WI38 (cell line): ENCODE measurements around the gene PDHA1.

ENCODE experiments used
- H3K4me3 ChIP-seq: 2 replicates; pipeline ENCODE4 v1.5.1; 2011; ENCODE audit warnings: low read depth, mild to moderate bottlenecking, control low read depth, low read length
- TF ChIP-seq, protein P1 (sequence below): IDR thresholded peaks from 2 replicates; pipeline ENCODE4 v1.5.1; 2012; ENCODE audit warnings: low read depth, mild to moderate bottlenecking, control low read depth, low read length

Gene PDHA1

DNA sequence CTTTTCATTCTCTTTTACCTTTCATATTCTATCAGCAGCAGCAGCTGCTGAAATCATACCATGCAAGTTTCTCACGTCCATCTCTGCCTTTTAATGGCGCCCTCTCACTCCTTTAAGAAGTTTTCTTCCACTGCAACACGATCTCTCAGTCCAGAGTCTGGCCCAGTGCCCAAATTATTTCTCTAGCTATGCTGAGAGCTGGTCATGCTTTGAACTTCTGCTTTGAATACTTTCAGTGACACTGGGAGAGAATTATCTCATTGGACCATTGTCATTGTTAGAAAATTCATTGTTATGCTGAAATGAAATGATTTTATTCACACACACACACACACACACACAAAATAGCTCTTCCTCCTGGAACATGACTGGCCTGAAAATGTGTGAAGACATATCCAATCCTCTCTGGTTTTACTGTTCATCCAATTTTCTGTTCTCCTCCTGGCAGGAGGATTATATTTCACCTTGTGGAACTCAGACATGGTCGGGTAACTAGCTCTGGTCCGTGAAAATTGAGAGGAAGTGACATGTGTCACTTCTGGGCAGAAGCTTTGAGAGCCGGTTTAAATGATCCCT, 1.3 kb upstream of the PDHA1 start:
- TF ChIP-seq, protein P1, sequence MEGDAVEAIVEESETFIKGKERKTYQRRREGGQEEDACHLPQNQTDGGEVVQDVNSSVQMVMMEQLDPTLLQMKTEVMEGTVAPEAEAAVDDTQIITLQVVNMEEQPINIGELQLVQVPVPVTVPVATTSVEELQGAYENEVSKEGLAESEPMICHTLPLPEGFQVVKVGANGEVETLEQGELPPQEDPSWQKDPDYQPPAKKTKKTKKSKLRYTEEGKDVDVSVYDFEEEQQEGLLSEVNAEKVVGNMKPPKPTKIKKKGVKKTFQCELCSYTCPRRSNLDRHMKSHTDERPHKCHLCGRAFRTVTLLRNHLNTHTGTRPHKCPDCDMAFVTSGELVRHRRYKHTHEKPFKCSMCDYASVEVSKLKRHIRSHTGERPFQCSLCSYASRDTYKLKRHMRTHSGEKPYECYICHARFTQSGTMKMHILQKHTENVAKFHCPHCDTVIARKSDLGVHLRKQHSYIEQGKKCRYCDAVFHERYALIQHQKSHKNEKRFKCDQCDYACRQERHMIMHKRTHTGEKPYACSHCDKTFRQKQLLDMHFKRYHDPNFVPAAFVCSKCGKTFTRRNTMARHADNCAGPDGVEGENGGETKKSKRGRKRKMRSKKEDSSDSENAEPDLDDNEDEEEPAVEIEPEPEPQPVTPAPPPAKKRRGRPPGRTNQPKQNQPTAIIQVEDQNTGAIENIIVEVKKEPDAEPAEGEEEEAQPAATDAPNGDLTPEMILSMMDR: no peak
- no peak overlapping the region for H3K4me3 ChIP-seq

DNA sequence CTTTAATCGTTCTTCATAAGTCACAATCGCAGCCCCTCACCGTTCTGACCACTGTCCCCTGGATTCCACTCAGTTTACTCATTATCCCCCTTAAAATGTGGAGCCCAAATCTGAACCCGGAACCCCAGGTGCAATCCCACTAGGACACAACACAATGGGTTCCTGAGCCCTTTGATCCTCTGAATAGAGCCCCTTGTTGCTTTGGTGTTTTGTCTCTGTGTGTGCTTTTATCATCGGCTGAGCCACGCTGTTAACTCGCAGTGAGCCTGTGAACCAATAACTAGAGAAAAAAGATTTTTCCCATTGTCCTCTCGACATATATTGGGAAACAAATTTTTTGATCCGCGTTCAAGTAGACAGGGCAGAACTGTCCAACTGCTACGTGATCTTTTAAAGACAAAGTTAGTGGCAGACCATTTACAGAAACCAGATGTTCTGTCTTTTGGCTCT, 617 bp upstream of the PDHA1 start:
- TF ChIP-seq, protein P1: no peak
- peak overlapping the region; percentile 75 for H3K4me3 ChIP-seq

DNA sequence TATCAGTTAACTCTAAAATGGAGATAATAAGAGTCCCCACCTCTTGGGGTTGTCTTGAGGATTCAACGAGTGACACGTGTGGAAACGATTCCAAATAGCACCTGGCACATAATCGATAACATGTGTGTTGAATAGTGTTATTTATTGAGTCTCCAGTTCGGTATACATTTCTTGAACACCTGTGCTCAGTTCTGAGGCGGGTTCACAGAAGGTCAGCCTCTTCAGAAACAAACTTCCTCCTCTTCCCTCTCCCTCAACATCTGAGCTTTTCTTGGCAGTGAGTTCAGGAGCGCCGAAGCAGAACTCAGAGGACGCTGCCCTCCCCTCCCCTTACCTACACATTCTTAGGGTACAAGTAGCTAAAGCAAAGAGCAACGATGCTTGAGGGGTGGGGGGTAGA, 934 bp downstream of the PDHA1 start:
- peak overlapping the region; percentile 75 for H3K4me3 ChIP-seq
- TF ChIP-seq, protein P1: no peak

DNA sequence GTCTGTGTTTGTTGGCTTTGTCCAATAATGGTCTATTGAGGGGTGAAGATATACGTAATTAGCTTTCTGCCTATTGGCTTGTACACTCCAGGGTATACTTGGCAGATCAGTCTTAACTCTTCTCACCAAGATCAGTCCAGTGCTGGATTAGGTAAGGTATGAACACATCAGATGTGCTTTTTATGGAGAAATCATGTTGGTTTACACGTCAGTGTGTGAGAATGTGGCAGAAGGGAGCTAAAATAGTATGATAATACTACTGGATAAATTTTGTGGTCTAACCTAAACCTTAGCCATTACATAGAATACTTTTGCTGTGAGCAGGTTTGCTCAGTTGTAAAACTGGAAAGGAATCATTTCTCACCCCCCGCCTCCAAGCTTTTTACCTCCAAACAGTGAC, 4.2 kb downstream of the PDHA1 start:
- H3K4me3 ChIP-seq: no peak overlapping the region
- TF ChIP-seq, protein P1: no peak

DNA sequence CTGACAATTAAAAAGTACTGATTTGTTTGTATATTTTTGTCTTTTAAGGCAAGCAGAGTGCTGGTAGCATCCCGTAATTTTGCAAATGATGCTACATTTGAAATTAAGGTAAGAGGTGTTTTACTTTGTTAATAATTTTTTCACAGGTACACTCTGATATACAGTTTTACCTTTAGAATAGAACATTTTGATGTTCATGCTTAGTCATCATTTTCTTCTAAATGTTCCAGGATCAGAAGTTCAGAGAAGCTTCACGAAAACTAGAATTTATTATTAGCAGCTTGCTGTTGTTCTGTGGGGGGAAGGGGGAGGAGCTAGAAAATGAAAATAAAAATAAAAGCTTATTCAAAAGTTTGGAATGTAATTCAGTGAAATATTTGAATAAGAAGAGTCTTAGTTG, 5.5 kb downstream of the PDHA1 start:
- no peak overlapping the region for H3K4me3 ChIP-seq
- TF ChIP-seq, protein P1: no peak

DNA sequence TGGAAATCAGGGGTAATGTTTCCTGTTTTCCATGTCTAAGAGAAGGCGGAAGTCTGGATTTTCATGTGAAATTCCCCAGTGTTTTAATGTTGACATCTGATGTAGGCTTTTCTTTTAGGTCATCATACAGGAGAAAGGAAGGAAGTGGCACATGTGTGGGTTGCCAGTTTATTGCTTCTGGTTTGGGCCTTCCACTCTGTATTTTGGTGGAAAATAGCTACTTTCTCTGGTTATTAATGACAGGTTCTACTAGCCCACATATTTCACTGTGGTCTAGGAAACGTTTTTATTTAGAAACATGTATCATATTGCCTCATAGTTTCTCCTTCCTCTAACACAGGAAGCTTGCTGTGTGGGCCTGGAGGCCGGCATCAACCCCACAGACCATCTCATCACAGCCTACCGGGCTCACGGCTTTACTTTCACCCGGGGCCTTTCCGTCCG, 7.2 kb downstream of the PDHA1 start:
- no peak overlapping the region for H3K4me3 ChIP-seq
- TF ChIP-seq, protein P1: no peak

DNA sequence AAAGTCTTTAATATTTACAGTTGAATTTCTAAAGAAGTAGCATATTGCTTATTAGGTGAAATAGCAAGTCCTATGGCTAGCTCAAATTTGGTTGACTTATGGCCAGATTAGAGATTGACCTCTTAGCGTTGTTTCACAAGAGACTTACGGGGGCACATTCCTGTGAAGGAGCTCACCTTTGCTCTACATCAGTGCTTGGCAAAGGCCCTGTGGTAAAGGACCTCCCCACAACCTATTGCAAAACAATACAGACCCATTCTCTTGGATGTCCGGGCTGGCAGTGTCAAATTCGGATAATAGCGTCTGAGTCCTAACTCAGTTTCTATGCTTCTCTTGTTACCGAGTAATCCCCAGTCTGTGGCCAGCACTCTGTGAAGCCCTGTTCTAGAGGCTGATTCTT, 10.9 kb downstream of the PDHA1 start:
- TF ChIP-seq, protein P1: no peak
- no peak overlapping the region for H3K4me3 ChIP-seq
